ENCODE results near the gene PSMD1.

PSMD1 gene

GRCh38 chr2:231012463-231012862 lies 44.2 kb upstream of the PSMD1 start:
- WGBS (ENCODE audit: insufficient coverage): no CpG with 5 or more reads among the region's 3 CpGs

GRCh38 chr2:231013820-231014219 lies 42.8 kb upstream of the PSMD1 start:
- CTCF ChIA-PET: no interaction called here
- H3K27ac ChIP-seq (ENCODE audit: insufficient read depth in 1 of 2, low read depth in 1 of 2, low read length in 2 of 2, poor library complexity in 1 of 2, severe bottlenecking in 2 of 2): no peak overlapping the region
- no CpG with 5 or more reads among the region's 3 CpGs for WGBS (ENCODE audit: insufficient coverage)

More at GRCh38 chr2:231012463-231012862, 44.2 kb upstream of the PSMD1 start:
- Histone ChIP-seq H3K36me3 (ENCODE audit: control insufficient read depth in 4 of 4, insufficient read depth in 4 of 4, low read length in 3 of 4) (no peaks in the 10 kb centered on the region), H3K4me1 (ENCODE audit: control extremely low read depth in 1 of 4, control insufficient read depth in 4 of 4, insufficient read depth in 4 of 4, low read length in 3 of 4) (peaks cover 0 to 9% (median 3%) of the 10 kb centered on the region in 4 experiments), H3K27me3 (replicated peaks in 2 of 5; ENCODE audit: control insufficient read depth in 4 of 5, insufficient read depth in 5 of 5, low read length in 4 of 5) (peaks cover 0 to 12% (median 0%) of the 10 kb centered on the region in 5 experiments), H3K9me3 (ENCODE audit: control extremely low read depth in 1 of 5, control insufficient read depth in 4 of 5, insufficient read depth in 2 of 5, low read depth in 1 of 5, low read length in 4 of 5) (no peaks in the 10 kb centered on the region), H3K27ac (ENCODE audit: insufficient read depth in 1 of 2, low read depth in 1 of 2, low read length in 2 of 2, poor library complexity in 1 of 2, severe bottlenecking in 2 of 2) (no peak overlapping the region), H3K4me3 (ENCODE audit: control insufficient read depth in 1 of 7, extremely low read depth in 1 of 7, insufficient read depth in 4 of 7, low read depth in 2 of 7, low read length in 6 of 7) (no peak overlapping the region)
- ChIA-PET POLR2A (no interaction called here), CTCF (no interaction called here)
- no peak for DNase-seq

GRCh38 chr2:231015478-231015877 lies 41.2 kb upstream of the PSMD1 start:
- 100% methylated on average over 5 of the region's 7 CpGs for WGBS (ENCODE audit: insufficient coverage)

More at GRCh38 chr2:231013820-231014219, 42.8 kb upstream of the PSMD1 start:
- DNase-seq: no peak
- Histone ChIP-seq H3K9me3 (ENCODE audit: control extremely low read depth in 1 of 5, control insufficient read depth in 4 of 5, insufficient read depth in 2 of 5, low read depth in 1 of 5, low read length in 4 of 5) (peaks cover 0 to 3% (median 0%) of the 10 kb centered on the region in 5 experiments), H3K4me3 (ENCODE audit: control insufficient read depth in 1 of 7, extremely low read depth in 1 of 7, insufficient read depth in 4 of 7, low read depth in 2 of 7, low read length in 6 of 7) (no peak overlapping the region), H3K27me3 (replicated peaks in 2 of 5; ENCODE audit: control insufficient read depth in 4 of 5, insufficient read depth in 5 of 5, low read length in 4 of 5) (peaks cover 0 to 10% (median 0%) of the 10 kb centered on the region in 5 experiments), H3K4me1 (ENCODE audit: control extremely low read depth in 1 of 4, control insufficient read depth in 4 of 4, insufficient read depth in 4 of 4, low read length in 3 of 4) (peaks cover 0 to 12% (median 3%) of the 10 kb centered on the region in 4 experiments), H3K36me3 (ENCODE audit: control insufficient read depth in 4 of 4, insufficient read depth in 4 of 4, low read length in 3 of 4) (no peaks in the 10 kb centered on the region)
- POLR2A ChIA-PET: no interaction called here

GRCh38 chr2:231015926-231016325 lies 40.7 kb upstream of the PSMD1 start:
- ChIA-PET CTCF (interaction anchor here (0.9 to 1.3 kb wide), 4 partner anchors 24 to 192 kb away, joined by 3 read pairs; no protein-coding TSS in a partner anchor), POLR2A (no interaction called here)
- no peak for DNase-seq
- Histone ChIP-seq H3K9me3 (ENCODE audit: control extremely low read depth in 1 of 5, control insufficient read depth in 4 of 5, insufficient read depth in 2 of 5, low read depth in 1 of 5, low read length in 4 of 5) (peaks cover 0 to 3% (median 0%) of the 10 kb centered on the region in 5 experiments), H3K27me3 (replicated peaks in 2 of 5; ENCODE audit: control insufficient read depth in 4 of 5, insufficient read depth in 5 of 5, low read length in 4 of 5) (peaks cover 0 to 6% (median 0%) of the 10 kb centered on the region in 5 experiments), H3K27ac (ENCODE audit: insufficient read depth in 1 of 2, low read depth in 1 of 2, low read length in 2 of 2, poor library complexity in 1 of 2, severe bottlenecking in 2 of 2) (no peak overlapping the region), H3K36me3 (ENCODE audit: control insufficient read depth in 4 of 4, insufficient read depth in 4 of 4, low read length in 3 of 4) (no peaks in the 10 kb centered on the region), H3K4me3 (ENCODE audit: control insufficient read depth in 1 of 7, extremely low read depth in 1 of 7, insufficient read depth in 4 of 7, low read depth in 2 of 7, low read length in 6 of 7) (no peak overlapping the region), H3K4me1 (ENCODE audit: control extremely low read depth in 1 of 4, control insufficient read depth in 4 of 4, insufficient read depth in 4 of 4, low read length in 3 of 4) (peaks cover 0 to 12% (median 3%) of the 10 kb centered on the region in 4 experiments)
- 100% methylated on average over 2 of the region's 3 CpGs for WGBS (ENCODE audit: insufficient coverage)

More at GRCh38 chr2:231015478-231015877, 41.2 kb upstream of the PSMD1 start:
- no peaks in the 10 kb centered on the region for H3K36me3 ChIP-seq (ENCODE audit: control insufficient read depth in 4 of 4, insufficient read depth in 4 of 4, low read length in 3 of 4)
- ChIA-PET CTCF (interaction anchor here (0.9 to 1.3 kb wide), 3 partner anchors 26 to 191 kb away, joined by 3 read pairs; no protein-coding TSS in a partner anchor), POLR2A (no interaction called here)
- no peak overlapping the region for H3K27ac ChIP-seq (ENCODE audit: insufficient read depth in 1 of 2, low read depth in 1 of 2, low read length in 2 of 2, poor library complexity in 1 of 2, severe bottlenecking in 2 of 2)
- H3K9me3 ChIP-seq (ENCODE audit: control extremely low read depth in 1 of 5, control insufficient read depth in 4 of 5, insufficient read depth in 2 of 5, low read depth in 1 of 5, low read length in 4 of 5): peaks cover 0 to 3% (median 0%) of the 10 kb centered on the region in 5 experiments
- no peak overlapping the region for H3K4me3 ChIP-seq (ENCODE audit: control insufficient read depth in 1 of 7, extremely low read depth in 1 of 7, insufficient read depth in 4 of 7, low read depth in 2 of 7, low read length in 6 of 7)
- peaks cover 0 to 12% (median 3%) of the 10 kb centered on the region in 4 experiments for H3K4me1 ChIP-seq (ENCODE audit: control extremely low read depth in 1 of 4, control insufficient read depth in 4 of 4, insufficient read depth in 4 of 4, low read length in 3 of 4)
- H3K27me3 ChIP-seq (replicated peaks in 2 of 5; ENCODE audit: control insufficient read depth in 4 of 5, insufficient read depth in 5 of 5, low read length in 4 of 5): peaks cover 0 to 6% (median 0%) of the 10 kb centered on the region in 5 experiments
- no peak for DNase-seq

GRCh38 chr2:231016566-231017230 lies 40.0 kb upstream of the PSMD1 start:
- Histone ChIP-seq H3K27me3 (replicated peaks in 2 of 5; ENCODE audit: control insufficient read depth in 4 of 5, insufficient read depth in 5 of 5, low read length in 4 of 5) (peaks cover 0 to 4% (median 0%) of the 10 kb centered on the region in 5 experiments), H3K27ac (ENCODE audit: insufficient read depth in 1 of 2, low read depth in 1 of 2, low read length in 2 of 2, poor library complexity in 1 of 2, severe bottlenecking in 2 of 2) (no peak overlapping the region), H3K9me3 (ENCODE audit: control extremely low read depth in 1 of 5, control insufficient read depth in 4 of 5, insufficient read depth in 2 of 5, low read depth in 1 of 5, low read length in 4 of 5) (peaks cover 0 to 3% (median 0%) of the 10 kb centered on the region in 5 experiments), H3K36me3 (ENCODE audit: control insufficient read depth in 4 of 4, insufficient read depth in 4 of 4, low read length in 3 of 4) (no peaks in the 10 kb centered on the region), H3K4me3 (ENCODE audit: control insufficient read depth in 1 of 7, extremely low read depth in 1 of 7, insufficient read depth in 4 of 7, low read depth in 2 of 7, low read length in 6 of 7) (no peak overlapping the region), H3K4me1 (ENCODE audit: control extremely low read depth in 1 of 4, control insufficient read depth in 4 of 4, insufficient read depth in 4 of 4, low read length in 3 of 4) (peaks cover 0 to 12% (median 3%) of the 10 kb centered on the region in 4 experiments)
- CTCF ChIA-PET: interaction anchor here (1.1 to 1.3 kb wide), 5 partner anchors 8 to 193 kb away, joined by 3 read pairs; no protein-coding TSS in a partner anchor
- POLR2A ChIA-PET: interaction anchor here (0.6 to 1.1 kb wide), 2 partner anchors 9 to 378 kb away, joined by 4 read pairs; no protein-coding TSS in a partner anchor
- no peak for DNase-seq
- 86% methylated on average over 3 of the region's 6 CpGs for WGBS (ENCODE audit: insufficient coverage)

DNA sequence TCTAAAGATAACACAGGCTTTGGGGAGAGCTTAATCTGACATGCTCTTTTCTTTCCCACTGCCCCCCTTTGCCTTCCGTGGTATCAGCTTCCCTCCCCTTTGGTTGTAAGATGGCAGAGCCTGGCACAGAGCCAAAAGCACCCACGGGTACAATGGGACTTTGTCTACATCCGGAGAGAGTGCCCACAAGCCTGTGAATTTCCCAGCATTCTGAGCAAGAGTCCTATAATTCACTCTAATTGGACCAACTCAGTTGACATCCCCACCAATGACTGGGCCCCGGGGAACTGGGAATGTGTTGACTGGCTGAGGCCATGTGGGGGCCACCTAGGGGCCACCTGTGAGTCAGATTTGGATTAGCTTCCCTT lies 39.5 kb upstream of the PSMD1 start:
- H3K4me1 ChIP-seq (ENCODE audit: control extremely low read depth in 1 of 4, control insufficient read depth in 4 of 4, insufficient read depth in 4 of 4, low read length in 3 of 4): peaks cover 0 to 12% (median 3%) of the 10 kb centered on the region in 4 experiments
- peak; percentile 47 to 78 (median 56) for DNase-seq
- peaks cover 0 to 3% (median 0%) of the 10 kb centered on the region in 5 experiments for H3K9me3 ChIP-seq (ENCODE audit: control extremely low read depth in 1 of 5, control insufficient read depth in 4 of 5, insufficient read depth in 2 of 5, low read depth in 1 of 5, low read length in 4 of 5)
- WGBS (ENCODE audit: insufficient coverage): 40% methylated on average over 2 of the region's 4 CpGs
- POLR2A ChIA-PET: interaction anchor here (0.6 to 1.1 kb wide), 2 partner anchors 10 to 378 kb away, joined by 4 read pairs; no protein-coding TSS in a partner anchor
- no peak overlapping the region for H3K27ac ChIP-seq (ENCODE audit: insufficient read depth in 1 of 2, low read depth in 1 of 2, low read length in 2 of 2, poor library complexity in 1 of 2, severe bottlenecking in 2 of 2)
- no peaks in the 10 kb centered on the region for H3K36me3 ChIP-seq (ENCODE audit: control insufficient read depth in 4 of 4, insufficient read depth in 4 of 4, low read length in 3 of 4)
- H3K27me3 ChIP-seq (replicated peaks in 2 of 5; ENCODE audit: control insufficient read depth in 4 of 5, insufficient read depth in 5 of 5, low read length in 4 of 5): peaks cover 0 to under 1% (median 0%) of the 10 kb centered on the region in 5 experiments
- CTCF ChIA-PET: interaction anchor here (1.1 to 1.3 kb wide), 3 partner anchors 8 to 33 kb away, joined by 3 read pairs; no protein-coding TSS in a partner anchor
- no peak overlapping the region for H3K4me3 ChIP-seq (ENCODE audit: control insufficient read depth in 1 of 7, extremely low read depth in 1 of 7, insufficient read depth in 4 of 7, low read depth in 2 of 7, low read length in 6 of 7)

DNA sequence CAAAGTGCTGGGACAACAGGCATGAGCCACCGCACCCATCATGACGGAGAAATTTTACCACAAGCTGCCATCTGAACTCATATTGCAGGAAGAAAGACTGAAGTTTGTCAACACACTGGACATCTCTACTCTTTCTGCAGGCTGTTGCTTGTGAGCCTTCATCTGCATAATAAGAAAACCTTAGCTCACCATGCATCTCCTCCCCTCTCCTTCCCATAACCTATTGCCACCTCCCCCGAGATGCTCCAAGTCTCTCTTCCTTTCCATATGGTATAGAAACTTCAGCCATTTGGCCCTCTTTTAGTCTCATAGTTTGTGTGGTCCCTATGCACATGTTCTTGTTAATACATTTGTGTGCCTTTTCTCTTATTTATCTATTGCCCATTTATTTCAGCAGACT lies 38.5 kb upstream of the PSMD1 start:
- Histone ChIP-seq H3K4me1 (ENCODE audit: control extremely low read depth in 1 of 4, control insufficient read depth in 4 of 4, insufficient read depth in 4 of 4, low read length in 3 of 4) (peaks cover 0 to 12% (median 3%) of the 10 kb centered on the region in 4 experiments), H3K27ac (ENCODE audit: insufficient read depth in 1 of 2, low read depth in 1 of 2, low read length in 2 of 2, poor library complexity in 1 of 2, severe bottlenecking in 2 of 2) (no peak overlapping the region), H3K9me3 (ENCODE audit: control extremely low read depth in 1 of 5, control insufficient read depth in 4 of 5, insufficient read depth in 2 of 5, low read depth in 1 of 5, low read length in 4 of 5) (peaks cover 0 to 3% (median 0%) of the 10 kb centered on the region in 5 experiments), H3K4me3 (ENCODE audit: control insufficient read depth in 1 of 7, extremely low read depth in 1 of 7, insufficient read depth in 4 of 7, low read depth in 2 of 7, low read length in 6 of 7) (no peak overlapping the region), H3K27me3 (replicated peaks in 2 of 5; ENCODE audit: control insufficient read depth in 4 of 5, insufficient read depth in 5 of 5, low read length in 4 of 5) (no peaks in the 10 kb centered on the region), H3K36me3 (ENCODE audit: control insufficient read depth in 4 of 4, insufficient read depth in 4 of 4, low read length in 3 of 4) (no peaks in the 10 kb centered on the region)
- ChIA-PET POLR2A (no interaction called here), CTCF (interaction anchor here (1.2 to 1.3 kb wide), 2 partner anchors 9 kb away, joined by 3 to 4 read pairs; no protein-coding TSS in a partner anchor)
- DNase-seq: no peak
- WGBS (ENCODE audit: insufficient coverage): 96% methylated on average over 3 of the region's 3 CpGs
